ENCODE results near the gene TSBP1. TPM values are rescaled to one million over a fixed set of nuclear protein-coding genes. Genes with fewer than 3 reads are reported as not detected.

Gene TSBP1
- total RNA-seq, 4 donors from 2014 or later: not detected

GRCh38 chr6:32411566-32412327 lies 40.0 kb upstream of the TSBP1 start:
- Histone ChIP-seq H3K27ac (no peak overlapping the region), H3K9me3 (no peaks in the 10 kb centered on the region), H3K4me3 (no peak overlapping the region), H3K36me3 (no peaks in the 10 kb centered on the region), H3K27me3 (peaks cover 81% of the 10 kb centered on the region), H3K4me1 (peaks cover 0 to 5% (median 3%) of the 10 kb centered on the region in 3 donors)
- WGBS, 2 donors (ENCODE audit: low coverage in 1 of 2): 55 to 76% methylated on average over 3 to 5 of the region's 9 CpGs
- no peak for ATAC-seq
- TF ChIP-seq CTCF (IDR thresholded peaks at IDR 0.05) (no peak), POLR2A (IDR thresholded peaks at IDR 0.05) (no peak), EP300 (IDR thresholded peaks at IDR 0.05) (no peak), POLR2AphosphoS5 (IDR thresholded peaks at IDR 0.05) (no peak)

GRCh38 chr6:32410906-32411305 lies 39.2 kb upstream of the TSBP1 start:
- Histone ChIP-seq H3K27me3 (peaks cover 81% of the 10 kb centered on the region), H3K4me1 (peaks cover 0 to 5% (median 3%) of the 10 kb centered on the region in 3 donors), H3K27ac (no peak overlapping the region), H3K9me3 (no peaks in the 10 kb centered on the region), H3K36me3 (no peaks in the 10 kb centered on the region), H3K4me3 (no peak overlapping the region)
- TF ChIP-seq CTCF (IDR thresholded peaks at IDR 0.05) (no peak), POLR2A (IDR thresholded peaks at IDR 0.05) (no peak), EP300 (IDR thresholded peaks at IDR 0.05) (no peak), POLR2AphosphoS5 (IDR thresholded peaks at IDR 0.05) (no peak)
- ATAC-seq: no peak
- 39 to 47% methylated on average over 4 to 5 of the region's 5 CpGs for WGBS, 2 donors (ENCODE audit: low coverage in 1 of 2)

GRCh38 chr6:32406857-32407256 lies 35.2 kb upstream of the TSBP1 start, which contains the start of gene BTNL2:
TSS of gene BTNL2 (minus strand) at chr6:32407181. CDS start at chr6:32407123, 58 bp downstream.
- no peak for ATAC-seq
- Histone ChIP-seq H3K36me3 (no peaks in the 10 kb centered on the region), H3K27ac (no peak within 1 kb of the TSS), H3K4me1 (no peaks in the 10 kb centered on the region), H3K9me3 (no peaks in the 10 kb centered on the region), H3K27me3 (peaks cover 75% of the 10 kb centered on the region), H3K4me3 (no peak within 1 kb of the TSS)
- 46 to 60% methylated on average over 2 to 3 of the region's 4 CpGs for WGBS, 2 donors (ENCODE audit: low coverage in 1 of 2)
- TF ChIP-seq CTCF (IDR thresholded peaks at IDR 0.05) (no peak), POLR2AphosphoS5 (IDR thresholded peaks at IDR 0.05) (no peak), POLR2A (IDR thresholded peaks at IDR 0.05) (no peak), EP300 (IDR thresholded peaks at IDR 0.05) (no peak)

- ATAC-seq: no peak
- H3K36me3 ChIP-seq: no peaks in the 10 kb centered on the region
- WGBS, 2 donors (ENCODE audit: low coverage in 1 of 2): 58 to 75% methylated on average over 7 to 9 of the region's 9 CpGs
- H3K27me3 ChIP-seq: peaks cover 72% of the 10 kb centered on the region
- no peaks in the 10 kb centered on the region for H3K4me1 ChIP-seq
- no peak overlapping the region for H3K4me3 ChIP-seq
- no peak overlapping the region for H3K27ac ChIP-seq
- TF ChIP-seq CTCF (IDR thresholded peaks at IDR 0.05): no peak
- no peak for TF ChIP-seq EP300 (IDR thresholded peaks at IDR 0.05)
- TF ChIP-seq POLR2AphosphoS5 (IDR thresholded peaks at IDR 0.05): no peak
- TF ChIP-seq POLR2A (IDR thresholded peaks at IDR 0.05): no peak
- H3K9me3 ChIP-seq: no peaks in the 10 kb centered on the region
Observed at GRCh38 chr6:32406197-32406596, 34.5 kb upstream of the TSBP1 start.

GRCh38 chr6:32405656-32406055 lies 34.0 kb upstream of the TSBP1 start:
- 27 to 33% methylated on average over 1 of the region's 1 CpG for WGBS, 2 donors (ENCODE audit: low coverage in 1 of 2)
- TF ChIP-seq EP300 (IDR thresholded peaks at IDR 0.05): no peak
- no peak for TF ChIP-seq POLR2AphosphoS5 (IDR thresholded peaks at IDR 0.05)
- no peak for TF ChIP-seq POLR2A (IDR thresholded peaks at IDR 0.05)
- TF ChIP-seq CTCF (IDR thresholded peaks at IDR 0.05): no peak
- Histone ChIP-seq H3K27ac (no peak overlapping the region), H3K9me3 (no peaks in the 10 kb centered on the region), H3K27me3 (peaks cover 70% of the 10 kb centered on the region), H3K36me3 (no peaks in the 10 kb centered on the region), H3K4me1 (no peaks in the 10 kb centered on the region), H3K4me3 (no peak overlapping the region)
- no peak for ATAC-seq
